Measurements from ENCODE around the gene RERE.
"Not testable (repeated sequence)": the region's sequence is repeated elsewhere in the genome, so short reads cannot be mapped to it uniquely, and the experiment has no call there.

RERE gene

DNA sequence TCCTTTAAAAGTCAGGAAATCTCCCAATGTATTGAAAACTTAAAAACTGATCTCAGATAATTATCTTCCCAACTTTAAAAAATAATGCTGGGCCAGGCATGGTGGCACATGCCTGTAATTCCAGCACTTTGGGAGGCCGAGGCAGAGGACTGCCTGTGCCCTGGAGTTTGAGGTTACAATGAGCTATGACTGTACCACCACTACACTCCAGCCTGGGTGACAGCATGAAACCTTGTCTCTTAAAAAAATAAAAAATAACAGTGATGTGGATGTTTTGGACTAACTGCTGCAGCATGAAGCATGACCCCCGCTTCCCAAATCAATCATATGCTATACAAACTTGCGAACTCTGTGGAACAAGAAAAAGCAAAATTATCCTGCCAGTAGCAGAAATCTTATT lies 186.3 kb downstream of the RERE start:
- DNase-seq, result no peak

DNA sequence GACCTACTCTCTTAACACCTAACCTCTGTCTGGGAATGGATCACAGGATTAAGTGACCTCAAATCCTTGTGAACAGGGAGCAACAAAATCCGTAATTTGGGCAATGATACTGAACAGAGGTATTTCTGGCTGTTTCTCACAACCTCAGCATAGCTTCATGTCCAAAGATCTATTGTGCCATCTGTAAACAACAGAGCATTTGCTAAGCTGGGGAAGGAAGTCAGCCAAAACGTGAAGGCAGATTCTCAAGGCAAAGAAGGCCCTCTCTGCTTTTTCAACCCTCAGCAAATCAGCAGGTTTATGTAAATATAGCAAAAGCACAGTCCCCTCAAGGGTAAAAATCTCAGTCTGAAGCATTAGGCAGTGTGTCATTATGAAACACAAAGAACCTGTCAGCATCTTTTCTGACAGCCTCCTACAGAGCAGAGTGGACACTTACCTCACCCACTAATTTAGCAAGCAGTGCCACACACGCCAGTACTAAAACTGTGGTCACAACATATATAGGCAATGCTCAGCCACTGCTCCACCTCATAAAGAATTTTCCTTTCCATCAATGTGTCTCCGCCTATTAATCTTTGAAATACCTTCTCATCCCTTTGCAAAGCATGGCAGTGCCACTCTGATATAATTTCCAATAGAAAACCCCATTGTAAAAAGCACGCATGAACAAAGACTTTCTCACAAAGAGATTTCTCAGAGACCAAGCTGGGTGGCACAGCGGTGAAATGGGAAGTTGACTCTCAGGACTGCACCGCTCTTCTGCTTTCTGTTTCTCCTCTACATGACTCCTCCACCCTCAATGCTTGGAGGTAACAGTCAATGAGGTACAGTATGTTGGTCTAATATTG lies 188.0 kb downstream of the RERE start:
- no peak for DNase-seq

GRCh38 chr1:8628606-8629005 lies 188.8 kb downstream of the RERE start:
- no peak for DNase-seq

- no peak for DNase-seq
Measured at GRCh38 chr1:8627728-8628127, 189.7 kb downstream of the RERE start.

- no peak for DNase-seq
Measured at GRCh38 chr1:8625981-8626898, 191.2 kb downstream of the RERE start.

DNA sequence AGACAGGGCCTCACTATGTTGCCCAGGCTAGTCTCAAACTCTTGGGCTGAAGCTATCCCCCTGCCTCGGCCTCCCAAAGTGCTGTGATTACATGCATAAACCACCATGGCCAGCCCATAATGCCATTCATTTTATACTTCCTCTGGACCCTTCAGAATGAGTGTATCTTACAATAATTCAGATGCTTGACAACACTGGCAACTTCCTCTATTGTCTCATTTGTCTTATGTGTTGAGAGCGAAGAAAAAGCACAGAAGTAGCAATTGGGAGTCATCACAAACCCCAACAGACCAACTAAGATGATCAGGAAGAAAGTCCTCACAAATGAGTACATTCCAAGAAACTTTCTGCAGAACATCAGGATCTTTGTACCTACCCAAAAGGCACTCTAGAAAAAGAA lies 191.9 kb downstream of the RERE start:
- DNase-seq, result no peak

- DNase-seq, result not testable (repeated sequence)
Measured at GRCh38 chr1:8623651-8624192, 193.7 kb downstream of the RERE start.

DNA sequence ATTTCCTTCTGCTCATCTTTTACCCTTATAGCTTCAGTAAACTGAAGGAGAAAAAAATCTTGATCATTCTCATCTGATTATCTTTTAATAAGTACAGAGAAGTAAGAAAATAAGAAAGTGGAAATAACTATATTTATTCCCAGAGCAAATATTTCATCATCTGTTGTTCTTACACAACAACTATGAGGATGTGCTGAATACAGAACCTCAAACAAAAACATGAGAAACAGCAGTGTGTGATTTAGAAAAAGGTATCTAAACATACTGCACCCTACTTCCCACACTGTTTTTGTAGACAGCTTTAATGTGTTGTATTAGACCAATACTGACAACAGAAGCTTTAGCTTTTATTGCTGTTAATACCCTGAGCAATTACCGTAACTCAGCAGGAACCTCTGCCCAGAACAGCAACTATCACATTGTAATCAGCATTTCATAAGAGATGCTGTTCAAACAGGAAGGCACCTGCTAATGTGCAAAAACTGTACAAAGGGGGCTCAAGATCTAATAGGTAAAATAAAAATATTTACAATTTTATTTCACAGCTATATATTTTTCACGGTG lies 195.6 kb downstream of the RERE start:
- peak; percentile 77 to 79 for DNase-seq

GRCh38 chr1:8621034-8621582 lies 196.3 kb downstream of the RERE start:
- not testable (repeated sequence) for DNase-seq

DNA sequence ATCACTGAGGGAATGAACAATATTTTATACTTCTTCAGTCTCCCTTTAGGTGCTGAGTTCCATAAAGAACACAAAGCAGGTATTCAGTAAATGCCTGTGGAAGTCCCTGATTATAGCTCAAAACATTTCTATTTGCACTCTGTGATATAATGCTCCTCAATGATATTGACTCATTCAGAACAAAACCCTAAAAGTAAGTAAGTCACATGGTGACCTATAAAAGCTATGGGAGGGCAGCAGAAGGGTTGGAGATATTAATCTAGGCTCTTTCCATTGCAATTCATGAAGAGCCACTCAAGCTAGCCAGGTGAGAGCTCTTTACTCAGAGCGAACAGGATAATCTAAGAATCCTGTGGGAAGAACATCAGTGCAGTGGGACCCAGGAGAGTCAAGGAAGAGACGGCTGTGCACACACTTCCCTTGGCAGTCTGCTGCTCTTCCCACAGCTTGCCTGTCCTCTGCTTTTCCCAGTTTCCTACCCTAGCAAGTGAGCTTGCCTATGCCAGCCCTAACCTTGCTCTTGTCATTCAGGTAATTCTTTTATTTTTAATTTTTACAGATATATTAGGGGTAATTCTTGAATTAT lies 197.4 kb downstream of the RERE start:
- not testable (repeated sequence) for DNase-seq

- DNase-seq, result not testable (repeated sequence)
Measured at GRCh38 chr1:8619419-8619818, 198.0 kb downstream of the RERE start.

- not testable (repeated sequence) for DNase-seq
Measured at GRCh38 chr1:8616791-8617190, 200.6 kb downstream of the RERE start.

- not testable (repeated sequence) for DNase-seq
Measured at GRCh38 chr1:8611634-8612515, 205.6 kb downstream of the RERE start.

GRCh38 chr1:8607906-8608305 lies 209.5 kb downstream of the RERE start:
- no peak for DNase-seq

DNA sequence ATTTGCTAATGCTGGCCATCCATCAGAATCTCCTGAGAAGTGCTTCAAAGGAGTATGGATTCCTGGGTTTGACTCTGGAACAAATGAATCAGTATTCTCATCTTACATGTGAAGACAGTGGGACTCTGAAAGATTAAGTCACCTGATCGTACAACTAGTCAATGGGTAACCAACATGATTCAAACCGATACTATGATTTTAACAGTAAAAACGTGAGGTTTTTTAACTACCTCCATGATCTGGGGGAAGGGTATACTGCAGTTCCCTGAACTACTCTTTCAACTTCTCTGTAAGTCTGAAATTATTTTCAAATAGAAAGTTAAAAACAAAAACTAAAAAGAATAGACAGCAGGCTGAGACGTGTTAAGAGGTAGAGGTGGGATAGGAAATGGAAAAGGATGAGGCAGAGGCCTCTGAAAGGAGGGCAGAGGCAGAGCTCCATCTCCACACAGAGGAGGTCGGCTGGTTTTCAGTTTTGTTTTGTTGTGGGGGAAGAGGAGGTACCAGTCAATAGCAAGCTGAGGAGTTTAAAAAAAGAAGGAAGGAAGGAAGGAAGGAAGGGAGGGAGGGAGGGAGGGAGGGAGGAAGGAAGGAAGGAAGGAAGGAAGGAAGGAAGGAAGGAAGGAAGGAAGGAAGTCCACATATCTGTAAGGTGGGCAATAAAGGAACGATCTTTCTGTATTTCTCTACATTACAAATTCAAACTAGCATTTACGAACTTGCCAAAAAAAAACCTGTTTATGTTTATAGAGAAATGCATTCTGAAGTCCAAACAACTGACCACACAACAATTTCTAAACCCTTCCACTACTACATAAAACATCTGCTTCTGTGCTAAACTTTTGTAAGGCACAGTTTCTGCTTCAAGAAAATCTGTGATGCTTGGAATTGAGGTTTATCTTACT lies 213.1 kb downstream of the RERE start:
- DNase-seq, result no peak

GRCh38 chr1:8603220-8603616 lies 214.2 kb downstream of the RERE start:
- DNase-seq, result peak; percentile 55 to 75

DNA sequence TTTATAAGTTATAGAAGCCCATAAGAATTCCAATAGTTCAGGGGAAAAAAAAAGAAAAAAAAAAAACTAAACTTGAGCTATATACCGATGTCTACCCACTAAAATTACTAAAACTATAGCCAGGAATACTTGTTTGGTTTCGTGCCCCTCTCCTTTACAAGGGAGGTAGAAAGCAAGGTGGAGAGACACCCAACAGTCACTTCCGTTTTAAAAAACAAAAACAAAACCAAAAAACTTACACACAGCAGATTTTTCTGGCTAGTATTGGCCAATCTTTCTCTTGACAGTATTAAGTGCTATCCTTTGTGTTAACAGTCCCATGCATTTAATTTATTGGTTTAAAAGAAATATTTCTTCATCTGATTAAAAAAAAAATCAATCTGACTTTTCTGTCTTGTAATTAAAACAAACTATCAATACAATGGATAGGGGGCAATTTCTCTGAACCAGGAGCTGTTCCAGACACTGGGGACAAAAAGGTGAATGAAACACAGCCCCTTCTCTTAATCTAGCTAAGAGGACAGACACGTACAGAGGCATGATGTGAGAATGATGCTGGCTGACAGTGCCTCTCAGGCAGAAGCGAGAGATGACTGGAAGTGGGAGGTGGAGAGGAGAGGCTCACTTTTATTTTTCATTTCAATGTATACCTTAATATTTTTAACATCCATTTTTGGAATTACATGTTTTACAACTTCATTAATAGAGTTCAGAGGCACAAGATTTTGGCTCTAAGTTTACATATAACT lies 214.8 kb downstream of the RERE start:
- no peak for DNase-seq

- no peak for DNase-seq
Measured at GRCh38 chr1:8600336-8600735, 217.1 kb downstream of the RERE start.

GRCh38 chr1:8599646-8600212 lies 217.7 kb downstream of the RERE start:
- no peak for DNase-seq
